HL-60 (cell line): Measurements from ENCODE around the gene CHST11.

Experiments used
- CTCF ChIP-seq: IDR thresholded peaks from one replicate; pipeline ENCODE4 v1.5.1; 2011; ENCODE audit warnings: low read length, control low read depth, inconsistent platforms; ENCODE audit not compliant: insufficient read depth
- GABPA ChIP-seq: IDR thresholded peaks from 2 replicates; pipeline ENCODE4 v1.6.1; 2012; ENCODE audit warnings: low read depth
- POLR2AphosphoS5 ChIP-seq: IDR thresholded peaks from 2 replicates; pipeline ENCODE4 v1.6.1; 2012; ENCODE audit warnings: low read depth
- REST ChIP-seq: IDR thresholded peaks from 2 replicates; pipeline ENCODE4 v1.6.1; 2012; ENCODE audit warnings: low read depth; ENCODE audit not compliant: insufficient replicate concordance
- SPI1 ChIP-seq: IDR thresholded peaks from 2 replicates; pipeline ENCODE4 v1.6.1; 2012; ENCODE audit warnings: low read depth, mild to moderate bottlenecking, borderline replicate concordance

GRCh38 chr12:104519190-104520019, 62.7 kb downstream of the CHST11 start:
- TF ChIP-seq CTCF (no peak), REST (no peak), SPI1 (no peak), GABPA (no peak), POLR2AphosphoS5 (no peak)
